ENCODE results near the gene DEXI. TPM values are rescaled to one million over a fixed set of nuclear protein-coding genes. Genes with fewer than 3 reads are reported as not detected.

Gene DEXI
- total RNA-seq, 2 experiments from 2014 or later: 24.8 to 25.3 TPM

GRCh38 chr16:10889855-10890254, 52.4 kb downstream of the DEXI start:
- Mint-ChIP-seq H3K9me3 (no peaks in the 10 kb centered on the region), H3K36me3 (ENCODE audit: low read depth) (no peaks in the 10 kb centered on the region), H3K4me3 (no peak overlapping the region), H3K27me3 (peaks cover 12% of the 10 kb centered on the region), H3K4me1 (ENCODE audit: low read depth) (peaks cover 2% of the 10 kb centered on the region), H3K27ac (no peak overlapping the region)
- intact Hi-C loops (cut with micrococcal nuclease): no loop called here
- CTCF ChIA-PET: interaction anchor here (1.1 to 2.0 kb wide), 3 partner anchors 29 to 40 kb away, joined by 3 to 5 read pairs (median 4); no protein-coding TSS in a partner anchor
- no peak for TF ChIP-seq CTCF (IDR thresholded peaks at IDR 0.05)
- DNase-seq (no peak), ATAC-seq (no peak)
- POLR2A ChIA-PET: no interaction called here

GRCh38 chr16:10888320-10888937, 53.8 kb downstream of the DEXI start:
- H3K4me3 Mint-ChIP-seq: no peak overlapping the region
- ATAC-seq: no peak
- POLR2A ChIA-PET: no interaction called here

GRCh38 chr16:10885246-10885645, 57.0 kb downstream of the DEXI start:
- ChIA-PET CTCF (no interaction called here), POLR2A (no interaction called here)
- TF ChIP-seq CTCF (IDR thresholded peaks at IDR 0.05): no peak
- no peak for ATAC-seq
- intact Hi-C loops (cut with micrococcal nuclease): no loop called here
- no peaks in the 10 kb centered on the region for H3K36me3 Mint-ChIP-seq (ENCODE audit: low read depth)
- DNase-seq: no peak
- H3K4me3 Mint-ChIP-seq: no peak overlapping the region
- H3K9me3 Mint-ChIP-seq: no peaks in the 10 kb centered on the region
- H3K4me1 Mint-ChIP-seq (ENCODE audit: low read depth): peaks cover 20% of the 10 kb centered on the region
- H3K27me3 Mint-ChIP-seq: peaks cover 22% of the 10 kb centered on the region
- H3K27ac Mint-ChIP-seq: no peak overlapping the region

More at GRCh38 chr16:10888320-10888937, 53.8 kb downstream of the DEXI start:
- no peak for DNase-seq
- peaks cover 2% of the 10 kb centered on the region for H3K4me1 Mint-ChIP-seq (ENCODE audit: low read depth)
- CTCF ChIA-PET: no interaction called here
- intact Hi-C loops (cut with micrococcal nuclease): no loop called here
- H3K27me3 Mint-ChIP-seq: peaks cover 17% of the 10 kb centered on the region
- no peak overlapping the region for H3K27ac Mint-ChIP-seq
- H3K36me3 Mint-ChIP-seq (ENCODE audit: low read depth): no peaks in the 10 kb centered on the region
- H3K9me3 Mint-ChIP-seq: no peaks in the 10 kb centered on the region
- no peak for TF ChIP-seq CTCF (IDR thresholded peaks at IDR 0.05)

- Mint-ChIP-seq H3K9me3 (no peaks in the 10 kb centered on the region), H3K27me3 (peaks cover 36% of the 10 kb centered on the region), H3K27ac (no peak overlapping the region), H3K36me3 (ENCODE audit: low read depth) (no peaks in the 10 kb centered on the region), H3K4me3 (no peak overlapping the region), H3K4me1 (ENCODE audit: low read depth) (peaks cover 34% of the 10 kb centered on the region)
- no peak for ATAC-seq
- TF ChIP-seq CTCF (IDR thresholded peaks at IDR 0.05): no peak
- POLR2A ChIA-PET: no interaction called here
- intact Hi-C loops (cut with micrococcal nuclease): no loop called here
- DNase-seq: no peak
- CTCF ChIA-PET: no interaction called here
Observed at GRCh38 chr16:10883004-10883403, 59.3 kb downstream of the DEXI start.

GRCh38 chr16:10881479-10882030, 60.7 kb downstream of the DEXI start:
- no peak for TF ChIP-seq CTCF (IDR thresholded peaks at IDR 0.05)
- Mint-ChIP-seq H3K27me3 (peaks cover 47% of the 10 kb centered on the region), H3K9me3 (no peaks in the 10 kb centered on the region), H3K36me3 (ENCODE audit: low read depth) (no peaks in the 10 kb centered on the region), H3K4me3 (peak overlapping the region; percentile 25), H3K4me1 (ENCODE audit: low read depth) (peaks cover 48% of the 10 kb centered on the region), H3K27ac (peak overlapping the region; percentile 24)
- ChIA-PET CTCF (interaction anchor here (1.3 kb wide), 2 partner anchors 9 to 37 kb away, joined by 3 to 4 read pairs; no protein-coding TSS in a partner anchor), POLR2A (interaction anchor here (0.7 to 1.0 kb wide), 2 partner anchors 10 to 419 kb away, joined by 3 to 4 read pairs; no protein-coding TSS in a partner anchor)
- ATAC-seq (no peak), DNase-seq (no peak)
- intact Hi-C loops (cut with micrococcal nuclease): no loop called here

Measured in activated CD8-positive, alpha-beta T cell treated with anti-CD3 and anti-CD28 coated beads for 36 hours (primary cell).